HG02884 (cell line): ENCODE results near the gene OR52E4.

Experiments
- ATAC-seq: cut with Tn5 transposase; IDR thresholded peaks from one replicate; pipeline ENCODE4 v1.9.1; 2021; ENCODE audit warnings: mild to moderate bottlenecking, moderate library complexity; ENCODE audit not compliant: unreplicated experiment

The OR52E4 gene

GRCh38 chr11:5928811-5929210, 48.4 kb downstream of the OR52E4 start:
- ATAC-seq: no peak

DNA sequence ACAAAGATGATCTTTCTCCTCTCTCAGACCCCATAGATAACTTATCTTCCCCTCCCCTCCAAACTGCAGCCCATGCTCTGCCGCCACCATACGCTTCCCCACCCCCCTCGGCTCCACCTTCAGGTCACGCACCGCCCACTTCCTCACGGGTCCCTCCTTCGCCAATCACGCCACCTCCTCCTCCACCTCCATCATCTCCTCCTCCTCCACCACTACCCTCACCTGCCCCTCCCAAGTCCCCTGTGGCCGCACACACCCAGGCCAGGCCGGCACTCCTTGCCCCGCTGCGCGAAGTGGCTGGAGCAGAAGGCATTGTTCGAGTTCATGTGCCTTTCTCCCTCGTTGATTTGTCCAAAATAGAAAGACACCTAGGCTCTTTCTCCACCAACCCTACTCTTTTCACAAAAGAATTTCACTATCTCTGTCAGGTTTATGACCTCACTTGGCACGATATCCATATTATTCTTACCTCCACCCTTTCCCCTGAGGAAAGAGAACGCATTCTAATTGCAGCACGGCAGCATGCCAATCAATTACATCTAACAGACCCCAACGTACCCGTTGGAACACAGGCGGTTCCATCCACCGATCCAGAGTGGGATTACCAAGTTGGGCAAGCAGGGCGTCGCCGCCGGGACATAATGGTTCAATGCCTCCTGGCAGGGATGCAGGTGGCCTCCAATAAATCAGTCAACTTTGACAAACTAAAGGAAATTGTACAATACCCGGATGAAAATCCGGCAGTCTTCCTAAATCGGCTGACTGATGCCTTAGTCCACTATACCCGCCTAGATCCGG, 49.3 kb downstream of the OR52E4 start:
- no peak for ATAC-seq

DNA sequence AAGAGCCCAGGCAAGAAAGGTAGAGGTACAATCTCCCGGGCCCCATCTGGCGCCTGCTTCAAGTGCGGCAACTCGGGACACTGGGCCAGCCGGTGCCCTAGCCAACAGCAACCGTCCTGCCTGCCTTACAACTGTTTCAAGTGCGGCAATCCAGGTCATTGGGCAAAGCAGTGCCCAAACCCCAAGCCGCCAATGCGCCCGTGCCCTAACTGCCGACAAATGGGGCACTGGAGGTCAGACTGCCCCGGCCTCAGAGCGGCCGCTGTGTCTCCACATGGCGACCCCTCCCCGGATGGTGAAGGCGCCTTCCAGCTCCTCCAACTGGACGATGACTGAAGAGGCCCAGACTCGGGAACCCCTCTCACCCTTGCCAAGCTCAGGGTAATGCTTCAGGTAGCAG, 50.2 kb downstream of the OR52E4 start:
- ATAC-seq: no peak

- ATAC-seq: no peak
These were observed 50.6 kb downstream of the OR52E4 start for GRCh38 chr11:5931061-5931460.

- no peak for ATAC-seq
These were observed 52.2 kb downstream of the OR52E4 start for GRCh38 chr11:5932671-5933070.

DNA sequence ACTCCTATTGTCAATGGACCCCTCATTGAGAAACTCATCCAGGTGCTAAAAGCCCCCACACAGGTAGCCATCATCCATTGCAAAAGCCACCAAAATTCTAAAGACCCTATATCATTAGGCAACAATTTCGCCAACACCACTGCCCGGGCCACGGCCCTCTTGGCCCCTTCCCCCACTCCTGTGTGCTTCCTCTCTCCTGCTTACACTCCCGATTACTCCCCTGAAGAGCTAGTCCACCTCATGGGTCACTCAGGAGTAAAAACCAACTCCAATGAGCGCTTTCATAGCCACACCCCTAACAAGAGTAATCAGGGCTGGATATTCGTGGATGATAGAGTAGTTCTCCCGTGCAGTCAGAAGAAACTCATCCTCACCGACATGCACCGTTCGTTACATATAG, 52.7 kb downstream of the OR52E4 start:
- ATAC-seq: no peak
